ENCODE measurements around the gene HOXC12. TPM values are rescaled to one million over a fixed set of nuclear protein-coding genes. Genes with fewer than 3 reads are reported as not detected.

HOXC12 gene
- total RNA-seq, 2 donors from 2014 or later: not detected

DNA sequence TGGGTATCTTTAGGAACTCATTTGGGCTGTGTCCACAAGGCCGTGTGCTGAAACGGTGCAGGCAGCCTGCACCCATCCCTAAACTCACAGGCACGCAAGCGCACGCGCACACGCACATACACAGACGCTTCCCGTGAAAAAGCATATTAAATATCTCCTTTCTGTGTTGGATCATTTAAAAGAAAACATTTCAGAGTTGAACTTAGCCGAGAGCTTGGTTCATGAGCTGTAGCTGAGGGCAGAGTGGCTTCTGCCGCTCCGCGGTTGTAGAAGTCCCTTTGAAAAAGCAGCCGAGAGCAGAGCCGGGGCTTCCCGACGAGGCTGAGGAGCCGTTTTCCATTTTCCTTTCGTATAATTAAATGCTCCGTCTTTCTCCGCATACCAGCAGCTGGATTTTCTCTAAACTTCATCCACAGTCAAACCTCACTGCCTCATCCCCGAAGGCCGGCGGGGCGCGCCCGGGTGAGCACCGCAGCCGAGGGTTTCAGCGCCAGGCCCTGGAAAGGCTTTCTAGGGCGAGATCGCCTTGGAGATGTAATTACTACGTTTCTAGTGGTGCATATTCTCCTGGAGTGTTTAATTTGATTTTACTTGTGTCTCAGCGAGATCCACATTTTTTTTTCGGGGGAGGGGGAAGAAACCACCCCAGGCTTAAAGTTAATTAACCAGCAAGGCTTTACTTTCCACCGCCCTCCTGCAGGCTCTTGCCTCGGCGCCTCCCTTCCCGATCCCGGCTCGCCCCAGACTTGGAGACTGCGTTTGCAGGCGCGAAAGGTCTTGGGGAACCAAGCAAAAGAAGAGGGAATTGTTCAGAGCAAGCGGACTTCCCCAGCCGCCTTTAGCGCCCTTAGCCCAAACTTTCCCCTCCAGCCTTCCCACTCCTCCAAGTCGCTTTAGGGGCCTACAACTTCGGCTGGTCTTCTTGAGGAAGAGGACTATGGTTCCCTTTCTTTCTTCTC lies 19.0 kb upstream of the HOXC12 start:
- peaks cover 26% of the 10 kb centered on the region for H3K4me1 Mint-ChIP-seq (ENCODE audit: low read depth)
- H3K4me3 Mint-ChIP-seq: peak overlapping the region; percentile 53 to 70
- H3K36me3 Mint-ChIP-seq (ENCODE audit: insufficient read depth in 2 of 2): peaks cover 0 to 1% of the 10 kb centered on the region in 2 donors
- ATAC-seq (replicated peaks in 1 of 2): no peak
- peaks cover 92% of the 10 kb centered on the region for H3K27me3 Mint-ChIP-seq (ENCODE audit: low read depth)
- no peak for DNase-seq
- H3K27ac Mint-ChIP-seq: no peak overlapping the region
- no peaks in the 10 kb centered on the region for H3K9me3 Mint-ChIP-seq

DNA sequence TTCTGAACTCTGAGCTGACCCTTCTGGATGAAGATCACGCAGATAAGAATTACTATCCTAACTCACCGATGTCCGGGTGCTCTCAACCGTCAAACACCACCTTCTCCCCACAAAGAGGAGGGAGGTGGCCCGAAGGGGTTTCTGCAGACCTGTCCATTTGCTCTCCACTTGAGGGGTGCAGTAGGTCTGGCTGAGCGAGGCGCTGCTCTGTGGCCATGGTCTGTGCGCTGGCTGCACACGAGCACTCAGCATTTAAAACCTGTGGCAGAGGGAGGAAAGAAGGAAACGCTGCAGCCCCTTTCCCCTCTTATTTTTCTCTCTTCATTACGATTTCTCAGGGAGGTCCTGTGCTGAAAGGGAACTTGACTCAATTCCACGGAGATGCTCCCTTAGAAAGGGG lies 17.6 kb upstream of the HOXC12 start:
- Mint-ChIP-seq H3K4me3 (no peak overlapping the region), H3K27ac (no peak overlapping the region), H3K27me3 (ENCODE audit: low read depth) (peaks cover 92% of the 10 kb centered on the region), H3K36me3 (ENCODE audit: insufficient read depth in 2 of 2) (peaks cover 0 to 1% of the 10 kb centered on the region in 2 donors), H3K9me3 (no peaks in the 10 kb centered on the region), H3K4me1 (ENCODE audit: low read depth) (peaks cover 26% of the 10 kb centered on the region)
- no peak for ATAC-seq (replicated peaks in 1 of 2)
- DNase-seq: no peak

DNA sequence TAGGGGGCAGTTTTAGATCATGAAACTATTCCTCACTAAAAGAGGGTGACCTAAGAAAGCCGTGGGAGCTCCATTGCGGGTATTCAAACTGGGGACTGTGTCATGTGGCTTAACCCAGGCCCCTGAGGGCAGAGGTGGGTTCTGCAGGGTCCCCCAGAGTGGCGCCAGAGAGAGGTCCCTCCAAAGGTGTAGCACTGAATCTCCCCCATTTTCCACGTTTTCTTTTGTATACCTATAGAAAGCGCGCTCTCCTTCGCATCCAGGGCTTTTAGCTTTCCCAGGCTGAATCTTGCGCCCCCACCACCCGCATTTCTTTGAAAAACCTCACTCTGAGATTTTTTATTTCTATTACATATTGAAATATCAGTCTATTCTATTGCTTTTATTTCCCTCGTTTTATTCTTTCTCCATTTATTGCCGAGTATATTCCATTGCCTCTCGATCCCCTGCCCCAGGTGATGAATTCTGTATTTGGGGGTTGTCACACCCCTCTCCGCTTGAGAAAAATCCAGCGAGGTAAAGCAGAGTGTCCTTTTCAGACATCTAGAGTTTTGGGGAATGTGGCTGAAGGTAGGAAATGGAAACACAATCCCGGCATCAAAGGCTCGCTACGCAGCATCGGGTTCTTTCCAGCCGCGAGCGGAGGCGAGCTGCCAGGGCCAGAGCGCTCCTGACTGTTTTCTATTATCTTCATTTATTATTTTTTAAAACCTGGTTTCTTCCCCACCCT lies 16.9 kb upstream of the HOXC12 start:
- no peak for DNase-seq
- Mint-ChIP-seq H3K4me3 (peak overlapping the region; percentile 39 to 67), H3K27me3 (ENCODE audit: low read depth) (peaks cover 92% of the 10 kb centered on the region), H3K4me1 (ENCODE audit: low read depth) (peaks cover 26% of the 10 kb centered on the region), H3K9me3 (no peaks in the 10 kb centered on the region), H3K36me3 (ENCODE audit: insufficient read depth in 2 of 2) (peaks cover 0 to 1% of the 10 kb centered on the region in 2 donors), H3K27ac (no peak overlapping the region)
- ATAC-seq (replicated peaks in 1 of 2): no peak

- Mint-ChIP-seq H3K4me3 (peak within 1 kb of the TSS; percentile 39 to 67), H3K4me1 (ENCODE audit: low read depth) (peaks cover 26% of the 10 kb centered on the region), H3K36me3 (ENCODE audit: insufficient read depth in 2 of 2) (peaks cover 0 to 1% of the 10 kb centered on the region in 2 donors), H3K27ac (peak within 1 kb of the TSS; percentile 34), H3K9me3 (no peaks in the 10 kb centered on the region), H3K27me3 (ENCODE audit: low read depth) (peaks cover 92% of the 10 kb centered on the region)
- DNase-seq (peak; percentile 63 to 74), ATAC-seq (replicated peaks in 1 of 2) (peak; percentile 79 to 86)
Measured at GRCh38 chr12:53938326-53939140, 16.2 kb upstream of the HOXC12 start, which contains the start of gene HOXC13. Gene HOXC13 (plus strand): TSS chr12:53938831. CDS start chr12:53938907, 76 bp downstream.

DNA sequence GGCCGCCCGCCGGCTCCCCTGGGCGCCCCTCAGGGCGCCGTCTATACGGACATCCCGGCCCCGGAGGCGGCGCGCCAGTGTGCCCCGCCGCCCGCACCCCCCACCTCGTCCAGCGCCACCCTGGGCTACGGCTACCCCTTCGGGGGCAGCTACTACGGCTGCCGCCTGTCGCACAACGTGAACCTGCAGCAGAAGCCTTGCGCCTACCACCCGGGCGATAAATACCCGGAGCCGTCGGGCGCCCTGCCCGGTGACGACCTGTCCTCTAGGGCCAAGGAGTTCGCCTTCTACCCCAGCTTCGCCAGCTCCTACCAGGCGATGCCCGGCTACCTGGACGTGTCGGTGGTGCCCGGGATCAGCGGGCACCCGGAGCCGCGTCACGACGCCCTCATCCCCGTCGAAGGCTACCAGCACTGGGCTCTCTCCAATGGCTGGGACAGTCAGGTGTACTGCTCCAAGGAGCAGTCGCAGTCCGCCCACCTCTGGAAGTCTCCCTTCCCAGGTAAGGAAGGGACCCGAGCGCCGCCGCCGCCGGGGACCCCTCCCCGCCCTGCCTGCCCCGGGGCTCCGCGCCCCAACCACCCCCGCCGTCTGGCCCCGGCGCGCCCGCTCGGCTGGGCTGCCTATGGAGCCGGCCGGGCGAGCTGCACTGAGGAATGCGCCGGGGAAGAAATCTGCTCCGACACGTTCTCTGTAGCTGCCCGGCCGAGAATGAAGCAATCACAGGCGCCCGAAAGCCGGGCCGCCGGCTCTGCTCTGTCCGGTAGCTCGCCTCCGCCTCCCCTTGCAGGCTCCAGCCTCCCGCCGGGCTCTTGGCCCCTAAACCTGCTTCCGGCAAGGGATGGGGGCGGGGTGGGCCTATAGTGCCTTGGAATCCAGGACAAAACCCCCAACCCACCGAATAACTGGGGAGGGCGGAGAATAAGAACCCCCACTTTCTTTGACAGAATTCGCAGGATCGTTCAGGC lies 15.3 kb upstream of the HOXC12 start:
- Mint-ChIP-seq H3K4me3 (peak overlapping the region in 1 of 2 donors; percentile 46), H3K36me3 (ENCODE audit: insufficient read depth in 2 of 2) (peaks cover 0 to 1% of the 10 kb centered on the region in 2 donors)

DNA sequence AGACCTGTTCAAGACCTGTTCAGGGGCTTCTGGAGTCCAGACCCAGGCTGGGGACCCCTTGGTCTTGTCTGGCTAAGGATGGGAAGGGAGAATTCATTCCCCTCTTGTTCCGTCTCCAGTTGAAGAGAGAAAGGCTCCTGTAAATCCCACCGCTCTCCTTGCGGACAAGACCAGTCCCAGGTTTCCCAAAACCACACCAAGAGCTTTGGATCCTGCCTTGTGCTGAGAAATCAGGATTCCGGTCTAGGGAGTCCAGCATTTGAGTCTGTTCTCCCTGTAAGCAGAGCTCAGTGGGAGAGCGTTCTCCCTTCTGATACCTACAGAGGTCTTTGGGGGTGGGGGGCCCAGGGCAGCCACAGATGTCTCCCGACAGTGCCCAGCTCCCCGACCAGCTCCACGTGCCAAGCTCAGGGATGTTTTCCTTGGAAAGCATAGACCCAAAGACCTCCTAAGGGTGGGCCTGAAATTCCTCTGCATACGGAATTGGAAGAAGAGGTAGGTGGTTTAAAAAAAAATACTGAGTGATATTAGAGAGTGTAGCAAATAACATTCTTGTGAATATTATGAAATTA lies 14.2 kb upstream of the HOXC12 start:
- H3K4me1 Mint-ChIP-seq (ENCODE audit: low read depth): peaks cover 25% of the 10 kb centered on the region
- H3K4me3 Mint-ChIP-seq: no peak overlapping the region
- H3K27me3 Mint-ChIP-seq (ENCODE audit: low read depth): peaks cover 92% of the 10 kb centered on the region
- ATAC-seq (replicated peaks in 1 of 2) (no peak), DNase-seq (no peak)
- no peaks in the 10 kb centered on the region for H3K9me3 Mint-ChIP-seq
- peaks cover 0 to 1% of the 10 kb centered on the region in 2 donors for H3K36me3 Mint-ChIP-seq (ENCODE audit: insufficient read depth in 2 of 2)
- no peak overlapping the region for H3K27ac Mint-ChIP-seq

More for the DNA sequence above, 15.3 kb upstream of the HOXC12 start:
- peak in 1 of 2 donors; percentile 5 for ATAC-seq (replicated peaks in 1 of 2)
- no peak overlapping the region for H3K27ac Mint-ChIP-seq
- DNase-seq: no peak
- H3K9me3 Mint-ChIP-seq: no peaks in the 10 kb centered on the region
- peaks cover 92% of the 10 kb centered on the region for H3K27me3 Mint-ChIP-seq (ENCODE audit: low read depth)
- H3K4me1 Mint-ChIP-seq (ENCODE audit: low read depth): peaks cover 26% of the 10 kb centered on the region

GRCh38 chr12:53941187-53941586 lies 13.5 kb upstream of the HOXC12 start:
- Mint-ChIP-seq H3K4me3 (no peak overlapping the region), H3K4me1 (ENCODE audit: low read depth) (peaks cover 22% of the 10 kb centered on the region), H3K36me3 (ENCODE audit: insufficient read depth in 2 of 2) (peaks cover 0 to 1% of the 10 kb centered on the region in 2 donors), H3K9me3 (no peaks in the 10 kb centered on the region), H3K27ac (no peak overlapping the region), H3K27me3 (ENCODE audit: low read depth) (peaks cover 92% of the 10 kb centered on the region)
- no peak for ATAC-seq (replicated peaks in 1 of 2)
- no peak for DNase-seq

DNA sequence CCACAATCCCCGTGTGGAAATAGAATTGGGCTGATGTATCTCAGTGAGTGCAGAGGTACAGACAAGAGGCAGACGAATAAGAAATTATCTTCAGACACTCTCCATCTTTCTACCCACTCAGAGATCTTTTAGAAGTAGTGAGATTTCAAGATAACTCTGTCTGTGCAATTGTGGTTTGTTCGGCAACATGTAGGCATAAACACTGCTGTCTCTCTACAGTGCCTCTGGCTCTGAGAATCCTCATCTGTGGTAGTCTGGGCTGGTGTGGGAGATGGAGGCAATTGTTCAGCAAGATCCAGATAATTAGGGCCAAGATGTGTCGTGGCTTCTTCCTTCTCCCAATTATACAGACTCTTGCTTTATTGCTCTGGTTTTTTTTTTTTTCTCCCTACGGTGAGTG lies 13.0 kb upstream of the HOXC12 start:
- DNase-seq: no peak

DNA sequence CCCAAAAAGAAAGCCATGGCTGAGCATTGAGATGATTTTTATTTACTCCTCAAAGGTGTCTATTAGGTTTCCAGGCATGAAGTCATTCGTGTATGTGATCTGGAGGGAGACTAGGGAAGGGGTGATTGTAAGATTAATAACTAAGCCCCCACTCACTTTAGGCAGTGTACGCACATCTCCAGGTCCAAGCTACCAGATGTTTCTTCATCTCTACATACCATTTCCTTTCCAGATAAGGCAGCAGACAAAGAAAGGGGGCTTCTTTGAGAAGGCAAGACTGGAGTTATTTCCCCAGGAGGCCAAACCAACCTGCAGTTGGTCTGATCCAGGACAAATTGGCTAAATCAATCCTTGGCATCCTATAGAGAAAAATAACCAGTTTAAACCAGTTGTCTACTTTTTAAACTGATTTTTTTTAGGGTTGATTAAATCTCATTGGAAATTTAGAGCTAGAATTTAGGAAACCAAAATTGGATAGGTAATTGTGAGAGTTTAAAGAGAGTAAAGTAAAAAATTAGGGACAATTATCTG lies 12.2 kb upstream of the HOXC12 start:
- H3K36me3 Mint-ChIP-seq (ENCODE audit: insufficient read depth in 2 of 2): no peaks in the 10 kb centered on the region
- H3K27ac Mint-ChIP-seq: no peak overlapping the region
- ATAC-seq (replicated peaks in 1 of 2): no peak
- DNase-seq: no peak
- H3K4me1 Mint-ChIP-seq (ENCODE audit: low read depth): peaks cover 17% of the 10 kb centered on the region
- H3K9me3 Mint-ChIP-seq: no peaks in the 10 kb centered on the region
- no peak overlapping the region for H3K4me3 Mint-ChIP-seq
- peaks cover 92% of the 10 kb centered on the region for H3K27me3 Mint-ChIP-seq (ENCODE audit: low read depth)

More for the DNA sequence above, 13.0 kb upstream of the HOXC12 start:
- H3K36me3 Mint-ChIP-seq (ENCODE audit: insufficient read depth in 2 of 2): peaks cover 0 to 1% of the 10 kb centered on the region in 2 donors
- no peaks in the 10 kb centered on the region for H3K9me3 Mint-ChIP-seq
- peaks cover 92% of the 10 kb centered on the region for H3K27me3 Mint-ChIP-seq (ENCODE audit: low read depth)
- ATAC-seq (replicated peaks in 1 of 2): no peak
- H3K4me3 Mint-ChIP-seq: no peak overlapping the region
- no peak overlapping the region for H3K27ac Mint-ChIP-seq
- H3K4me1 Mint-ChIP-seq (ENCODE audit: low read depth): peaks cover 22% of the 10 kb centered on the region

DNA sequence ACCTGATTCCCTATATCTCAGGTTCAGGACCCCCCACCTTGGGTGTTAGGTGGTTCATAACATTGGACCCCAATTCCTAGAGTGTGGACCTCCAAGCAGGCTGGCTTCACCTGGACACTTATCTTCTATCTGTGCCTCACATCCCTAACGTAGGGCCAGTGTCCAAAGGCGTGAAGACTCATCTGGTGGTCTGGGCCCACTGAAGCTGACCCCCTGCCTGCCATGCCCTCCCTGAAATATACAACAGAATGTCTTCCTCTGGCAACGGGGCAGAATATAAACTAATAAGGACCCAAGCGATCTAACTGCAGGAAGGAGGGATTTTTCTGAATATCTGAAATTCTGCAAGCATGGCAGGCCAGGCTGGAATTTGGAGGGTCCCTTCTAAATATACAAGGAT lies 10.5 kb upstream of the HOXC12 start:
- Mint-ChIP-seq H3K9me3 (no peaks in the 10 kb centered on the region), H3K4me1 (ENCODE audit: low read depth) (peaks cover 7% of the 10 kb centered on the region), H3K36me3 (ENCODE audit: insufficient read depth in 2 of 2) (no peaks in the 10 kb centered on the region), H3K27me3 (ENCODE audit: low read depth) (peaks cover 97% of the 10 kb centered on the region), H3K4me3 (no peak overlapping the region), H3K27ac (no peak overlapping the region)
- ATAC-seq (replicated peaks in 1 of 2) (no peak), DNase-seq (no peak)
